ENCODE measurements around the gene METTL17. TPM values are rescaled to one million over a fixed set of nuclear protein-coding genes. Genes with fewer than 3 reads are reported as not detected.

METTL17 gene
- total RNA-seq, 1 donor from 2014 or later, result 81.5 TPM

GRCh38 chr14:21036751-21037150 lies 47.0 kb downstream of the METTL17 start:
- no peaks in the 10 kb centered on the region for H3K36me3 Mint-ChIP-seq (ENCODE audit: unreplicated experiment)
- H3K4me3 Mint-ChIP-seq (ENCODE audit: unreplicated experiment), result no peak overlapping the region

GRCh38 chr14:21037156-21037555 lies 47.4 kb downstream of the METTL17 start:
- Mint-ChIP-seq H3K4me1 (ENCODE audit: low read depth, unreplicated experiment) (peaks cover 17% of the 10 kb centered on the region), H3K9me3 (ENCODE audit: unreplicated experiment) (peaks cover 6% of the 10 kb centered on the region), H3K36me3 (ENCODE audit: unreplicated experiment) (no peaks in the 10 kb centered on the region), H3K27ac (ENCODE audit: unreplicated experiment) (no peak overlapping the region), H3K27me3 (ENCODE audit: unreplicated experiment) (peaks cover 6% of the 10 kb centered on the region), H3K4me3 (ENCODE audit: unreplicated experiment) (no peak overlapping the region)
- TF ChIP-seq, protein P1, sequence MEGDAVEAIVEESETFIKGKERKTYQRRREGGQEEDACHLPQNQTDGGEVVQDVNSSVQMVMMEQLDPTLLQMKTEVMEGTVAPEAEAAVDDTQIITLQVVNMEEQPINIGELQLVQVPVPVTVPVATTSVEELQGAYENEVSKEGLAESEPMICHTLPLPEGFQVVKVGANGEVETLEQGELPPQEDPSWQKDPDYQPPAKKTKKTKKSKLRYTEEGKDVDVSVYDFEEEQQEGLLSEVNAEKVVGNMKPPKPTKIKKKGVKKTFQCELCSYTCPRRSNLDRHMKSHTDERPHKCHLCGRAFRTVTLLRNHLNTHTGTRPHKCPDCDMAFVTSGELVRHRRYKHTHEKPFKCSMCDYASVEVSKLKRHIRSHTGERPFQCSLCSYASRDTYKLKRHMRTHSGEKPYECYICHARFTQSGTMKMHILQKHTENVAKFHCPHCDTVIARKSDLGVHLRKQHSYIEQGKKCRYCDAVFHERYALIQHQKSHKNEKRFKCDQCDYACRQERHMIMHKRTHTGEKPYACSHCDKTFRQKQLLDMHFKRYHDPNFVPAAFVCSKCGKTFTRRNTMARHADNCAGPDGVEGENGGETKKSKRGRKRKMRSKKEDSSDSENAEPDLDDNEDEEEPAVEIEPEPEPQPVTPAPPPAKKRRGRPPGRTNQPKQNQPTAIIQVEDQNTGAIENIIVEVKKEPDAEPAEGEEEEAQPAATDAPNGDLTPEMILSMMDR (IDR thresholded peaks at IDR 0.05; ENCODE audit: partially characterized antibody, unreplicated experiment), result no peak
- DNase-seq, result no peak

More at GRCh38 chr14:21036751-21037150, 47.0 kb downstream of the METTL17 start:
- Mint-ChIP-seq H3K4me1 (ENCODE audit: low read depth, unreplicated experiment) (peaks cover 17% of the 10 kb centered on the region), H3K9me3 (ENCODE audit: unreplicated experiment) (peaks cover 5% of the 10 kb centered on the region), H3K27me3 (ENCODE audit: unreplicated experiment) (peaks cover 6% of the 10 kb centered on the region), H3K27ac (ENCODE audit: unreplicated experiment) (no peak overlapping the region)
- TF ChIP-seq, protein P1 (IDR thresholded peaks at IDR 0.05; ENCODE audit: partially characterized antibody, unreplicated experiment), result no peak
- no peak for DNase-seq

GRCh38 chr14:21038441-21039422 lies 49.0 kb downstream of the METTL17 start:
- TF ChIP-seq, protein P1 (IDR thresholded peaks at IDR 0.05; ENCODE audit: partially characterized antibody, unreplicated experiment), result no peak
- H3K4me1 Mint-ChIP-seq (ENCODE audit: low read depth, unreplicated experiment), result peaks cover 20% of the 10 kb centered on the region
- peak overlapping the region; percentile 50 for H3K4me3 Mint-ChIP-seq (ENCODE audit: unreplicated experiment)
- H3K36me3 Mint-ChIP-seq (ENCODE audit: unreplicated experiment), result no peaks in the 10 kb centered on the region
- H3K27me3 Mint-ChIP-seq (ENCODE audit: unreplicated experiment), result peaks cover 3% of the 10 kb centered on the region
- peak overlapping the region; percentile 85 for H3K27ac Mint-ChIP-seq (ENCODE audit: unreplicated experiment)
- DNase-seq, result peak; percentile 26
- H3K9me3 Mint-ChIP-seq (ENCODE audit: unreplicated experiment), result peaks cover 8% of the 10 kb centered on the region

GRCh38 chr14:21039585-21040369 lies 50.0 kb downstream of the METTL17 start:
- TF ChIP-seq, protein P1 (IDR thresholded peaks at IDR 0.05; ENCODE audit: partially characterized antibody, unreplicated experiment), result no peak
- no peak for DNase-seq
- peak overlapping the region; percentile 85 for H3K27ac Mint-ChIP-seq (ENCODE audit: unreplicated experiment)
- H3K36me3 Mint-ChIP-seq (ENCODE audit: unreplicated experiment), result no peaks in the 10 kb centered on the region
- peaks cover 8% of the 10 kb centered on the region for H3K9me3 Mint-ChIP-seq (ENCODE audit: unreplicated experiment)
- peaks cover 5% of the 10 kb centered on the region for H3K27me3 Mint-ChIP-seq (ENCODE audit: unreplicated experiment)
- peak overlapping the region; percentile 26 for H3K4me3 Mint-ChIP-seq (ENCODE audit: unreplicated experiment)
- H3K4me1 Mint-ChIP-seq (ENCODE audit: low read depth, unreplicated experiment), result peaks cover 26% of the 10 kb centered on the region
